IMR-90 (cell line): ENCODE measurements around the gene TMEM30A. TPM values are rescaled to one million over a fixed set of nuclear protein-coding genes. Genes with fewer than 3 reads are reported as not detected.

ENCODE experiments used
- ATAC-seq: fragments of 200-7000 bp; cut with Tn5 transposase; 2 replicates; pipeline ENCODE4 v1.9.1; 2020; ENCODE audit warnings: low read depth, mild to moderate bottlenecking, moderate library complexity
- BruUV-seq: library from RNA; stranded (reverse); fragments of 400-500 nt; replicated peaks from 2 replicates; lab custom pipeline; 2021; lab: Mats Ljungman, UMichigan
- CTCF ChIA-PET: fragments of 300-600 bp; formaldehyde crosslinking; extraction: SDS; loops from one replicate; lab custom pipeline; 2021; ENCODE audit warnings: antibody characterized with exemption; lab: Yijun Ruan, JAX
- POLR2A ChIA-PET: fragments of 300-600 bp; sonication (Branson Sonifier 250); formaldehyde crosslinking; loops from one replicate; lab custom pipeline; 2022; ENCODE audit warnings: antibody characterized with exemption; ENCODE audit not compliant: unreplicated experiment; lab: Charles Lee
- DNase-seq: peaks from one replicate; pipeline ENCODE4 v3.0.0; 2013
- H2AFZ ChIP-seq: replicated peaks from 2 replicates; pipeline ENCODE3; 2013; ENCODE audit warnings: low read length, mild to moderate bottlenecking; ENCODE audit not compliant: poor library complexity
- H2AK5ac ChIP-seq: 2 replicates; pipeline ENCODE4 v1.6.1; 2013; ENCODE audit warnings: low read depth, low read length, inconsistent platforms
- H2AK9ac ChIP-seq: replicated peaks from 2 replicates; pipeline ENCODE3; 2013; ENCODE audit warnings: mild to moderate bottlenecking, low read depth, low read length, moderate library complexity; ENCODE audit not compliant: poor library complexity
- H2BK120ac ChIP-seq: 2 replicates; pipeline ENCODE4 v1.6.1; 2013; ENCODE audit warnings: low read depth, low read length, inconsistent platforms
- H2BK15ac ChIP-seq: 3 replicates; pipeline ENCODE4 v1.6.1; 2013; ENCODE audit warnings: low read depth, low read length, inconsistent platforms
- H2BK20ac ChIP-seq: 2 replicates; pipeline ENCODE4 v1.6.1; 2013; ENCODE audit warnings: low read depth, mild to moderate bottlenecking, inconsistent platforms, low read length, moderate library complexity
- H2BK5ac ChIP-seq: 2 replicates; pipeline ENCODE4 v1.6.1; 2013; ENCODE audit warnings: mild to moderate bottlenecking, low read depth, low read length, inconsistent platforms; ENCODE audit not compliant: poor library complexity, severe bottlenecking
- H3K14ac ChIP-seq: replicated peaks from 2 replicates; pipeline ENCODE4 v1.6.1; 2013; ENCODE audit warnings: low read depth, low read length, inconsistent platforms
- H3K18ac ChIP-seq: 2 replicates; pipeline ENCODE4 v1.6.1; 2013; ENCODE audit warnings: low read depth, low read length, control low read depth
- H3K23ac ChIP-seq: 2 replicates; pipeline ENCODE4 v1.6.1; 2013; ENCODE audit warnings: low read depth, low read length, inconsistent platforms
- H3K27ac ChIP-seq: 2 replicates; pipeline ENCODE4 v1.5.1; 2013; ENCODE audit warnings: mild to moderate bottlenecking, control low read depth, low read length; ENCODE audit not compliant: insufficient read depth
- H3K27me3 ChIP-seq: 2 replicates; pipeline ENCODE4 v1.6.1; 2013; ENCODE audit warnings: low read length; ENCODE audit not compliant: control insufficient read depth, insufficient read depth
- H3K36me3 ChIP-seq: 2 replicates; pipeline ENCODE4 v1.6.1; 2013; ENCODE audit warnings: low read length, mixed read lengths; ENCODE audit not compliant: control insufficient read depth, insufficient read depth
- H3K4ac ChIP-seq: 2 replicates; pipeline ENCODE4 v1.6.1; 2013; ENCODE audit warnings: low read depth, low read length, inconsistent platforms
- H3K4me1 ChIP-seq: 2 replicates; pipeline ENCODE4 v1.6.1; 2013; ENCODE audit warnings: low read length, mixed read lengths; ENCODE audit not compliant: control insufficient read depth, insufficient read depth
- H3K4me2 ChIP-seq: 2 replicates; pipeline ENCODE4 v1.6.1; 2013; ENCODE audit warnings: low read depth, mild to moderate bottlenecking, control low read depth, low read length, moderate library complexity
- H3K4me3 ChIP-seq: 2 replicates; pipeline ENCODE4 v1.5.1; 2013; ENCODE audit warnings: low read depth, mild to moderate bottlenecking, control low read depth, low read length, moderate library complexity; ENCODE audit not compliant: insufficient read depth
- H3K56ac ChIP-seq: 2 replicates; pipeline ENCODE4 v1.6.1; 2013; ENCODE audit warnings: low read length, inconsistent platforms; ENCODE audit not compliant: insufficient read depth; ENCODE audit errors: extremely low read depth
- H3K79me1 ChIP-seq, 2 experiments: 2 replicates each; pipeline ENCODE4 v1.6.1; 2013; ENCODE audit warnings: low read length in 2 of 2, inconsistent platforms in 1 of 2, low read depth in 1 of 2
- H3K9ac ChIP-seq: 2 replicates; pipeline ENCODE4 v1.6.1; 2013; ENCODE audit warnings: low read depth, low read length, control low read depth
- H3K9me1 ChIP-seq: 2 replicates; pipeline ENCODE4 v1.6.1; 2013; ENCODE audit warnings: low read length, inconsistent platforms; ENCODE audit not compliant: insufficient read depth
- H3K9me3 ChIP-seq: 2 replicates; pipeline ENCODE4 v1.6.1; 2013; ENCODE audit warnings: low read length; ENCODE audit not compliant: control insufficient read depth, insufficient read depth
- H4K20me1 ChIP-seq: 2 replicates; pipeline ENCODE4 v1.6.1; 2013; ENCODE audit warnings: low read length, inconsistent platforms; ENCODE audit not compliant: insufficient read depth
- H4K5ac ChIP-seq: 2 replicates; pipeline ENCODE4 v1.6.1; 2013; ENCODE audit warnings: mild to moderate bottlenecking, low read depth, low read length, control low read depth
- H4K8ac ChIP-seq, 2 experiments: 2 replicates each; pipeline ENCODE4 v1.6.1; 2013; ENCODE audit warnings: low read depth in 2 of 2, low read length in 2 of 2, control low read depth in 1 of 2, inconsistent platforms in 1 of 2
- H4K91ac ChIP-seq: 2 replicates; pipeline ENCODE4 v1.6.1; 2013; ENCODE audit warnings: low read depth, low read length, inconsistent platforms; ENCODE audit not compliant: insufficient read depth
- MAFK ChIP-seq: IDR thresholded peaks from 2 replicates; pipeline ENCODE4 v1.6.1; 2012; ENCODE audit warnings: low read depth, low read length, improper control_type of control experiment
- MXI1 ChIP-seq: IDR thresholded peaks from 2 replicates; pipeline ENCODE4 v1.6.1; 2012; ENCODE audit warnings: low read depth, mild to moderate bottlenecking, low read length, moderate library complexity, borderline replicate concordance
- WGBS, 2 experiments: methylation state at CpG; one replicate each; pipeline versions ENCODE4 v1.1.5 to v1.1.7; 2013; ENCODE audit warnings: missing lambda C conversion rate in 2 of 2; ENCODE audit not compliant: insufficient read length in 1 of 2; ENCODE audit errors: extremely low coverage in 2 of 2; 5-methylcytosine and 5-hydroxymethylcytosine counted together
- dilution Hi-C: fragments of 300-500 bp; cut with HindIII; formaldehyde crosslinking; loops from one replicate; pipeline ENCODE4 v1.14.3; 2018; ENCODE audit warnings: low sequenced_read_pairs; ENCODE audit not compliant: unreplicated experiment
- in situ Hi-C: fragments of 300-500 bp; cut with MboI; formaldehyde crosslinking; loops from 3 replicates; pipeline ENCODE4 v1.14.3; 2019; ENCODE audit warnings: low sequenced_read_pairs, inconsistent platforms, mixed read lengths
- intact Hi-C: fragments of 100-400 bp; cut with micrococcal nuclease; formaldehyde crosslinking; loops from 2 replicates; pipeline ENCODE4 v1.10.0; 2022
- polyA plus RNA-seq, 3 experiments: library from polyadenylated mRNA; depleted of rRNA; stranded (reverse); fragments of >200 nt; gene quantifications; 2 replicates each; pipeline ENCODE4 v1.2.3, GENCODE V29; 2012; ENCODE audit warnings: low replicate concordance in 1 of 3
- total RNA-seq: library from RNA; depleted of rRNA; stranded (reverse); fragments of >200 nt; gene quantifications from 2 replicates; pipeline ENCODE4 v1.2.3, GENCODE V29; 2012

Gene TMEM30A
- total and polyA plus RNA-seq, 2 of the 4 experiments (the other 2 are of a cell fraction), result 48.5 to 111 TPM

GRCh38 chr6:75217193-75217592, 67.4 kb downstream of the TMEM30A start:
- Histone ChIP-seq H3K14ac (0 out of 2 replicates have a peak overlapping the region, but pooled peaks have one; percentile 0), H3K4me2 (peak overlapping the region; percentile 22; the same call in 1 of the 2 replicates), H3K27me3 (no peaks in the 10 kb centered on the region), H3K36me3 (no peaks in the 10 kb centered on the region), H3K23ac (no peak overlapping the region), H2BK15ac (peak overlapping the region; percentile 27; the same call in 1 of the 3 replicates), H3K27ac (no peak overlapping the region), H2AFZ (no peak overlapping the region), H3K4ac (peak overlapping the region; percentile 13; the same call in 1 of the 2 replicates), H3K4me1 (peaks cover 7% of the 10 kb centered on the region; the same call in 1 of the 2 replicates), H4K20me1 (no peaks in the 10 kb centered on the region), H4K91ac (no peak overlapping the region), H3K9ac (no peak overlapping the region), H2BK20ac (peak overlapping the region; percentile 52; the same call in 1 of the 2 replicates), H2BK5ac (peak overlapping the region; percentile 4), H3K56ac (no peak overlapping the region), H3K9me1 (0 out of 2 replicates have a peak, but pooled peaks cover 2% of the 10 kb centered on the region), H3K9me3 (no peaks in the 10 kb centered on the region), H3K4me3 (no peak overlapping the region), H4K8ac (peak overlapping the region in 1 of 2 experiments; percentile 7; a peak in 1 of 4 replicates), H4K5ac (no peak overlapping the region), H2AK5ac (peak overlapping the region; percentile 24; the same call in 1 of the 2 replicates), H3K79me1 (no peaks in the 10 kb centered on the region), H2BK120ac (peak overlapping the region; percentile 17; the same call in 1 of the 2 replicates), H3K18ac (peak overlapping the region; percentile 48; the same call in 1 of the 2 replicates), H2AK9ac (no peak overlapping the region)
- WGBS, 2 experiments, result no CpG with 5 or more reads among the region's 4 CpGs
- in situ Hi-C loops (loop anchor here (5.0 to 10.0 kb wide), 3 partner anchors 1235 to 1542 kb away; no protein-coding TSS in a partner anchor), dilution Hi-C loops (no loop called here), intact Hi-C loops (no loop called here)
- DNase-seq (peak; percentile 88), ATAC-seq (peak; percentile 90)
- CTCF ChIA-PET, result no interaction called here
- POLR2A ChIA-PET, result no interaction called here
- TF ChIP-seq MXI1, result no peak
- no peak for TF ChIP-seq MAFK
- no TSS peak for BruUV-seq
